Uterus (tissue), 2 donors: Measurements from ENCODE around the gene EYA3.

Experiments used
- CTCF ChIP-seq, 4 experiments: fragments of 200-600 bp in 2 of 4; fragments of 450-650 bp in 2 of 4; sonication (generic) in 2 of 4; IDR thresholded peaks; one replicate each; pipeline ENCODE4 v1.5.1; 2016 to 2019; ENCODE audit warnings: antibody characterized with exemption in 4 of 4, mild to moderate bottlenecking in 2 of 4, moderate library complexity in 1 of 4
- POLR2A ChIP-seq, 2 donors: fragments of 450-650 bp; IDR thresholded peaks; one replicate each; pipeline ENCODE4 v1.6.1; 2016; ENCODE audit warnings: antibody characterized with exemption in 2 of 2, mild to moderate bottlenecking in 1 of 2, moderate library complexity in 1 of 2

GRCh38 chr1:28104866-28105467 is 16.6 kb upstream of the EYA3 start:
- no peak for TF ChIP-seq CTCF (IDR thresholded peaks at IDR 0.05)
- no peak for TF ChIP-seq POLR2A (IDR thresholded peaks at IDR 0.05)
